GM20431 (cell line): ENCODE data around the gene MSI2.

Experiments used
- in situ Hi-C: fragments of 300-500 bp; cut with MseI, MboI; formaldehyde crosslinking; loops from one replicate; pipeline ENCODE4 v1.15.0; 2020; ENCODE audit warnings: low sequenced_read_pairs; ENCODE audit not compliant: unreplicated experiment

Gene MSI2

DNA sequence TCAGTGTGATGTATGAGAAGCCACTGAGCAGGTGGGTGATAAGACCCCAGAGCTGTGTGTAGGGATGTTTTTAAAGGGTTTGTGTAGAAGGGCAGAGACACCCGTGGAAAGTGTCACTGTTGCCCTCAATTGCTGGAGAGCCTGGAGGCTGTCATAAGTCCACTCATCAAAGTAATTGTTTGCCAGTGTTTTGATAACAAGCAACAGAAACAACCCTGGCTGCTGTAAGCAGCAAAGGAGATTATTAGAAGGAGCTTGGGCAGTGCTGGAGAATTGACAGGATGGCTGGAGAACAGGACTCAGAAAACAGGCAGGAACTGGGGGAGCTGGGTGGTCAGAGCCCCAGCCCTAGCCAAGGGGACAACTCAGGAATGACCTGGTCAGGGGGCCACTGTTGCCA, 369.2 kb downstream of the MSI2 start:
- in situ Hi-C loops, result no loop called here

DNA sequence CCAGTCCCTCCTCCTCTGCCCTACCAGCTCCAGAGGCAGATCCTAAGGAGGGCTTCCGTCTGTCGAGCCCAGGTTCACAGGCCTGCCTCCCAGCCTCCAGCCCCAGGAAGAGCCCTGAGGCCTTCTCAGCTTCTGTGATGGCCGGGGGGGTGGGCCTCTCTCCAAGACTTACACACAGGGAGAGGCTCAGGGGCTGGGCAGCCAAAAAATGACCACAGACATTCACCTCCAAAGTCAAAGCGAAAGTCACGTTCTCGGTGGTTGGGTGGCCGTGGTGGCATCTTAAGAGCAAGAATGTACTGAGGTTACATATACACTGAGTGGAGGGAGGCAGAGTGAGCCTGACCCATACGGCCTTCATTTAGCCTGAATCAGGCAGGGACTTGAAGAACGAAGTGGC, 369.6 kb downstream of the MSI2 start:
- in situ Hi-C loops, result no loop called here

DNA sequence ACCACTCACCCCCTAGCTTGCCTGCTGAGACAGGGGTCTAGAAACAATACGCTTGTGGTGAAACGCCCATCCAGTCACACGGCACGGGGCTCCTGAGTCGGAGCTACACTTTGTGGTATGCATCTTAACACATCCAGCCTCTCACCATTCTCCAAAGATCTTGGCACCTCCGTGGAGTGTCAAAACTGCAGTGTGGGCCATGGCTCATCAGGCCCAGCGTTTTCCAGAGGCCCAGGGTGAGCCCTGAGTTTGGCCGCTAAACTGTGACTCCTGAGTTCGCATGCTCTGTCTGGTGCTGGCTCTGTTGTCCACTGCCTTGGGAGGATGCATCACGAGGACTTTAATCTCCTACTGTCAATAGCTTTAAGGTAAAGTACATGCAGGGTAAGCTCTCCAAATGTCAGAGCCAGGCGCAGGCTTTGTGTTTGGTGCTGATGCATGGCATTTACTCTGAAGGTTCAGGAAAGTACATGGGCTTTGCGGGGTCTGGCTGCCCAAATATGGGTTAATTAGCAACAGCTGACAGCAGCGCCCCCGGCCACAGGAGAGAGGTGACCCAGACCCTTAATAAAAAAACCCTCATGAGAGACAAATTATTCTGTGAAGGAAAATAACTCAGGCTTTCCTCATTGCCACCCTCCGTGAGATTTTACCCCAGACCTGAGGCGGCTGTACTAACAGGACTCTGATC, 370.3 kb downstream of the MSI2 start:
- in situ Hi-C loops, result no loop called here

DNA sequence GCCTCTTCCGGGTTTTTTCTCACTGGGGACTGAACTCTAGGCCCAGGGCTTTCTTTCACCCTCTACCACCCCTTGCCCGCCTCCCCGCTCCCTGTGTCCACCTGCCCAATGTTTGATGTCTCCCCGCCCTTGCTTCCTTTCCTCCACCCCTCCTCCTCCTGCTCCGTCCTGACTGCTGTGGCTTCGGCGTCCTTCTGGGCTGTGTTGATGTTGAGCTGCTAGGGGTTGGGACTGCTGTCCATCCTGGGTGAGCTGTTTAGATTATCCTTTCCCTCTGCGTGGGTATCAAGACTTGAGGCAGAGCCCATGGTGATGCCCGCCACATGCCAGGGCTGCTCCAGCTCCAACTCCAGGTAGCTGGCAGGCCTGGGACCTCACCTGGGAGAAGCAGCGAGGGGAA, 371.3 kb downstream of the MSI2 start:
- in situ Hi-C loops, result no loop called here

DNA sequence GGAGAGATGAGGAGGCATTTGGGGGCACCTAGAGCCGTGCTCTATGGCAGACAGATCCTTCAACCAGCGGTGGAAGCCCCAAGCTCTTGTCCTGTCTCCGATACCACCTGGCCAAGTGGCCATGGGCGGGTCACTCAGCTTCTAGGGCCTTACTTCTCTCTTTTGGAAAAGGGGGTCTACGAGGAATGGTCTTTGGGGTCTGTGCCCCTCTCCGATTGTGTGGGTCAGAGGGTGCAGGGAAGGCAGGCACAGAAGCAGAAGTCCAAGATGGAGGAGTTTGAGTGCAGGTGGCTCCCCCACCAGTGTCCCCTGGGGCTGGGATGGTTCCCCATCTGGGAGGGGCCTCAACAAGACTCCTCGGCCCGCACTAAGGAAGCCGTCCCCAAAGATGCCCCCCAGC, 372.1 kb downstream of the MSI2 start:
- in situ Hi-C loops, result no loop called here

DNA sequence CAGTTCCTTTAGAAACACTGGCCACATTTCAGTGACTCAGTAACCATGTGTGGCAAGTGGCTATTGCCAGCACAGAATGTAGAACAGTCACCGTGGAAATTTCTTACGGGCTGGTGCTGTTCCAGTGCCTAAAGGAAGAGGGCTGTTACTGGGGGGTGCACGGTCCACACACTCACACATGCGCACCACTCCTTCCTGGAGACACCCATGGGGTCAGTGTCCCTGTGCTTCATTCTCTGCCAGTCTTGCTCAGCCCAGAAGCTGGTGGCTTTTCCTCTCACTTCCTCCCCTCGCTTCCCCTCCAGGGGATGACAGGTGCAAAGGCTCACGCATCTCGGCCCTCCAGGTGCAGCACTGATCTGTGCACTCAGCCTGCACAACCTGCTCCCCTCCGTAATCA, 373.1 kb downstream of the MSI2 start:
- in situ Hi-C loops, result no loop called here

DNA sequence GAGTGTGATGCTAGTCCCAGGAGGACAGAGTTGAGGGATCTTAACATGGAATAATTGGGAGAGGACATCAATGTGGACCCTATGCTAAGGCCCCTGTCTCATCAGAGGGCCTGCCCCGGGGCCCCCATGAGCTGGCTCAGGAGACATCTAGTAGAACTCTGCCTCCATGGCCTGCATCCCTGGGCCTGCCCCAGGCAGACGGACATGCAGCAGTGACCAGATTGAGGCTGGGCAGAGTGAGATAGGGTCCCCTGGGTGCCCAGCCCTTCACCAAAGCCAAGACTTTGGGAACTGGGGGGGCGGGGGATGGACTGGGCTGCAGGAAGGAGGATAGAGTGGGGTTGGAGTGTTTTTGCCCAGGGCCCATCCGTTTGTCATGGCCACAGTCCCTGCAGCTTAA, 373.6 kb downstream of the MSI2 start:
- in situ Hi-C loops, result no loop called here

DNA sequence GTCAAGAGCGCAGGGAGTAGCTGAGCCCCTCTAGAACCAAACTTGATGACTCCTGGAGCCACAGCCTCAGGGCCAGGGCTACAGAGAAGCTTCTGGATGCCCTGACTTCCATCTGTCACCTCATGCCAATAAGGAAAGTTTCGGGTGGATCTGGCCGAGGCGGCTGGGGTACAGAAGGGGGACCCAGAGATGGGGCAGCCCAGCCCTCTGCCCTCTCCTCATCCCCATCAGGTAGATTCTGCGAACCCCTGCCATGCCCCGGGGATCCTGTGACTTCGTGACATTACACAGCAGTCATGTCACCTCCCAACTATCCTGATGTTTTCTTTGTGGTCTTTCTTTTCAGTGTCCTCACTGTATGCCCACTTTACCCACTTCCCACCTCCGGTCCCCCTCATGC, 374.4 kb downstream of the MSI2 start:
- in situ Hi-C loops, result no loop called here

DNA sequence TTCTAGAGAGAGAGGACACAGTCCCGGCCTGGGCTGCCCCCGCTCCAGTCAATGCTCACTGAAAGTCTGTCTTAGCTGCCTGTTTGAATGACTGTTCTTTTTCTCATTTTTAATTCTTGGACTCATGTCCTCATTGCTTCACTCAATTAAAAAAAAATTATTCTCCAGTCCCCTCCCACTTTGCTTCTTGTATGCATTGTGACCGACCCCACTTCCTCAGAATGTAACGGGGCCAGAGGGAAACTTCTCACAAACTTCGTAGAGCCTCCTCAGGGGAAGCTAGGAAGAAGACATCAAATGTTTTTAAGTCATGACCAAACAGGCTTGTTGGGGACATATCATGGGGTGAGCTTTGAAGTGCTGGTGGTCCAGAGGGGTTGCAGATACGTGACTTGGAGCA, 375.5 kb downstream of the MSI2 start:
- in situ Hi-C loops, result no loop called here

DNA sequence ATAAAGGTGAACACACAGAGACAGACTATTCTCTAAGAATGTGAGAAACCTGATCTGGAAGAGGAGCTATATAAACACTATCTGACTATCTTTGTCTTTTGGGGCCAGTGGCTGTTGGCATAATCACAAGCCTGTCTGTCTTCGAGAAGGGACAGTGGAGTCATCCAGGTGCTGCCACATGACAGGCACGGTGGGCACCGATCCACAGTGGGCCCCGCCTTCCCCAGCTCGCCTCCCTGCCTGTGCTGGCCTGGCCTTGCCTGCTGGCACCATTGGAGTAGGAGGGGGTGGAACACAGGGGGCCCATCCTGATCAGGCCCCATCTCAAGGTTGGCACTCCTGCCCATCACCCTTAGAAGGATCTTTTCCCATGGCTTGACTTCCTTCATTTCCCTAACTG, 376.0 kb downstream of the MSI2 start:
- in situ Hi-C loops, result no loop called here

DNA sequence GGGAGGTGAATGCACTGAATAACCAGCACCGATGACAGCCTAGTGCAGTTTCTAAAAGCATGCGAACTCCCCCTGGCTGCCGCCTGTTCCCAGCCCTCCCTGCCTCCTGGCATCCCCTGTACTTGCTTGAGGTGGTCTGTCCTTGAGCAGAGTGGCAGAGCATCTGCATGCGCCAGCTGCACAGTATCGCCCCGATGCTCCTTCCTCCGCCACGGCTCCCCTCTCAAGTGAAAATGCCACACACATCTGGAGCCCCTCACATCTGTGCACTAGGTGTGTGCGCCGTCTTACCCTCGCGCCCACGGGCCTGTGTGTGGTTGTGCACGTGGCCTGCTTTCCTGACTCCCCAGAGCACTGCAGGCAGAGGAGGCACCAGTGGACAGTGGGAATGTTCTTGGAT, 376.9 kb downstream of the MSI2 start:
- in situ Hi-C loops, result no loop called here

DNA sequence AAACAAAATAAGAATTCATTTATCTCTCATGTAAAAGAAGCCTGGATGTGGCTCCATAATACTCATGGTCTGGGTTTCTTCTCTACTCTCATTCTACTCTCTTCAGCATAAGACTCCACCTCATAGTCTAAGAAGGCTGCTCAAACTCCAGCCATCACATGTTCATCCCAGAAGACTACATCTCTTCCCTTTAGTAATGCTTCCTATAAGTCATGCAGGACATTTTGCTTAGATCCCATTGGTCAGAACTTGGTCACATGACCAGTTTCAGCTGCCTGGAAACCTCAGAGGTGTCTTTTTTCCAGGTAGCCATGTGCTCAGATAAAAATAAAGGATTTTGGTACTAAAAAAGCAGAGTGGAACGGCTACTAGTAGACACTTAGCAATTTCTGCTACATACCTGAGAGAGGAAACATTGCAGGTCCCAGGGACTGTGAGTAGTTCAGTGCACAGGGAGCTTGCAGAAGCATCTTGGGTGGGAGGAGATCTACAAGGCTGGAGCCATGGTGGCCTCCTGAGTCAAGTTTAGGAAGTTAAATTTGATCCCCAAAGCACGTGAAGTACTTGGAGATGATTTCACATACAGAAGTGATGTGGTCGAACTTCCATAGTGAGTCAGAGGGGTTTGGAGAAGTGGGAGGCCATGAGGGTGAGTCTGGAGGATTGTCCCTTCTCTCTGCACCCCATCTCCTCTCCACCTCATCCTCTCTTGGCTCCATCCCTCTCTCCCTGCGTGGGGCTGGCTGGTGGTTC, 378.6 kb downstream of the MSI2 start:
- in situ Hi-C loops, result no loop called here

DNA sequence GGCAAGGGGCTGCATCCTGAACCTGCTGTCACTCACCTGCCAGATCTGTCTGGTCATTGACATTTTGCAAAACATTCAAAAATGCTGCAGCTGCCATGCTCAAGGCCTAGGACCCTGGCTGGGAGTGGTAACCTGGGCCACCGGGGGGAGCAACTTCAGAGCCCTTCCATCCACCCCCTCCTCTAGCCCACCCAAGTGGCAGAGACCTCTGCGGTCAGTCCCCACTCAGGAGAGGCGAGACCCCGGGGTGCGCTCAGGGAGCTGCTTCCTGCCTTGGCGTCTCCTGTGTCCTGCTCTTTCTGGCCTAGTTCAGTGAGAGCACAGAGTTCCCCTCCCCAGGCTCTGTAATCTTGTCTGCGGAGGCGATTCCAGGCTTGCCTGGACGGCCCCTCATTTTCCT, 380.0 kb downstream of the MSI2 start:
- in situ Hi-C loops, result no loop called here

DNA sequence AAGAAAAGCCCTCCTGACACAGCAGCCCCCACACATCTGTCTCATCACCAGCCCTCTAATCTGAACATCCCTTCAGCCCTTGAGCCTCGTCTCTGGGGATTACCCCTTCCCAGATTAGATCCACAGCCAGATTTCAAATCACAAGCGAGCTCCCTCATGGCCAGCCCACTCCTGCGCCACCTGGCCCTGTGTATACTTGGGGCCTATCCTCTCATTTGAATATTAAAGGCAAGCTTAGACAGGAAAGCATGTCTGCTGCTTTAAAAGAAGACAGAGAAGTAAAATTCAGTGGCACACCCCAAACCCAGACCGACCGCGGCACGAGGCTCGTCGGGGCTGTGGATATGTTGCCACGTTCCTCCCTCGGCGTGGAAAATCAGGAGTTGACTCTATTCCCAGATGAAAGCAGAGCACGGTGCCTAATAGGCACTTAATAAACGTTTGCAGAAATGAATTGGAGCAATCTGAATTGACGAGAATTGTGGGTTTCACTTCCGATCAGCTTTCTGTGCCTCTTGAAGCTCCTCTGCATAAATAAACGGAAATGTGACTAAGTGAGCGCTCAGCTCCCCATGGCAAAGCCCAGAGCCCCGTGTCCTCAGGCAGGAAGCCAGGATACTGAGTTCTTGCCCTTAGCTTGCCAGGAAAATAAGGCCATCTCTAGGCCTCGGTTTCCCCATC, 380.8 kb downstream of the MSI2 start:
- in situ Hi-C loops, result no loop called here

DNA sequence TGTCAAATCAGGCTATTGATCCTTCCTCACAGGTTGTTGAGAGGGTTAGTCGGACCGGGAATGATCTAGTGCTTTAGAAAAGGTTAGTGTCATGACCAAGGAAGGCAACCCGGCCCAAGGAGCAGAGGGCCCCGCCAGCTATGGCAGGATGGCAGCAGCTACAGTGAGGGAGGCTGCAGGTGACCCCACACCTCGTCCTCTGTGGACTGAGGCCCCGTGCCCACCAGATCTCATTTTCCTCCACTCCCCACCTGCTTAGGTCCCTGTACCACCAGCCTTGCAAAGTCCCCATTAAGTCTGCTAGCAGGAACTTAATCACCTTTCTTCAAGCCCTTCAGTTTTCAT, 381.3 kb downstream of the MSI2 start:
- in situ Hi-C loops, result no loop called here

DNA sequence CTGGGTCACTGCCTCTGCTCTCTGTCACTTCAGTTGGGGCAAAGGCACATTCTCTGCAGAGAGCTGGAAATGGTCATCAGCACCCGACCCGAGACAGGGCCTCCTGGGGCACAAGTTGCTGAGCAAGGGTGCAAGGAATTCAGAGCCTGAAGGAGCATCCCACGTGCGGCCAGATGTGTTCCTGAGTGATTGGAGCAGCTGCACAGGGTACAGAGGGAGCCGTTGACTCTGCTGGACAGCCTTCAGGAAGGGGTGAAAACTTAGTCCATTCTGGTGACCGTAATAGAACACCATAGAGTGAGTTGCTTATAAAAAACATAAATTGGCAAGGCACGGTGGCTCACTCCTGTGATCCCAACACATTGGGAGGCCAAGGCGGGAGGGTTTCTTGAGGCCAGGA, 382.0 kb downstream of the MSI2 start:
- in situ Hi-C loops, result no loop called here

DNA sequence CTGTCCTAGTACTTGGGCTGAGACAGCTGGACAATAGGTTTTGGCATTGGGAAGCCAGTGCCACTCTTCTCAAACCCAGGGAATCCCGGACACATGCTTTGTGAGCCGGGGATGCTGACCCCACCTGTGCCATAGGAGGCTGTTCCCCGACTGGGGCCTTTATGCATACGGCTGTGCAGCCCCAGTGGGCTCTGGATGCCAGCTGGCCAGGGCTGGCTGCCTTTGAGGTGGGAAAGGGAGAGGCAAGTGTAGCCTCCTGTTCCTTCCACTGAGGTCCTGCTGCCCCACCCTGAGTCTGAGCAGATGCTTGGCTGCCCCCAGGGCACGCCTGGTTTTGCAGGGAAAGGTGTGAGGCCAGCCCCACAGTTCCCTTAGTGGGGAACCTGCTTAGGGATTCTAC, 383.1 kb downstream of the MSI2 start:
- in situ Hi-C loops, result no loop called here

DNA sequence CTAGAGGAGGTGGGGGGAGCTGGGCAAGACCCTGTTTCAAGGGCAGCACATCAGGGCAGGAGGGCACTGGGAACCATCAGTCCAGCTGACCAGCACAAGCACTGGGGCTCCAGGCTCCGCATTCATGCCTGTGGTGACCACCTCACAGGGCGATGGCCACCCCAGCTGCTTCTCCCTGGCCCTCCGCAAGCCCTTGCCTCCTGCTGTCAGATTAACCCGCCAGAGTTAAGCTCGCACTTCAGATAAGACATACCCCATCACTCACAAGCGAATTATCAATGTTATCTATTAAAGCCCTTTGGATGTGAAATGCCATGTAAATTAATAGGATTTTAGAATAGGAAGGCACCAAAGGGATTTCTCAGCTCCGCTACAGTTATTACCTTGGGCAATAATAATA, 383.8 kb downstream of the MSI2 start:
- in situ Hi-C loops, result no loop called here

DNA sequence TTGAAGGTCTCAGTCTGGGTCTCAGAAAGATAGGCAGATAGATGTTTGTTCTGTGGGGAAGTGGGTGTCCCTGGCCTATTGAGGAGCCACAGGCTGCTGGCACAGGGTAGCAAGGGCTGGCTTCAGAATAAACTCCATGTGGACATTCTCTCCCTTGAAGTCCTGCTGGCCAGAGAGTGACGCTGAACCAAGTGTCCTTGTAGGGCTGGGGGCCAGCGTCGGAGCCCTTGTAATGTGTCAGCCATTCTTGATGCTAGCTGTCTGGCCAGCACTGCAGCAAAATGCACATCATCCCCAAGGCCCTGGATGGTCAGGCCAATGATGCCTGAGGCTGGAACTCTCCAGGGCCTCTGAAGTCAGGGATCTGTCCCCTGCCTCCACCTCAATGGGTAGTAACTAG, 385.4 kb downstream of the MSI2 start:
- in situ Hi-C loops, result no loop called here

DNA sequence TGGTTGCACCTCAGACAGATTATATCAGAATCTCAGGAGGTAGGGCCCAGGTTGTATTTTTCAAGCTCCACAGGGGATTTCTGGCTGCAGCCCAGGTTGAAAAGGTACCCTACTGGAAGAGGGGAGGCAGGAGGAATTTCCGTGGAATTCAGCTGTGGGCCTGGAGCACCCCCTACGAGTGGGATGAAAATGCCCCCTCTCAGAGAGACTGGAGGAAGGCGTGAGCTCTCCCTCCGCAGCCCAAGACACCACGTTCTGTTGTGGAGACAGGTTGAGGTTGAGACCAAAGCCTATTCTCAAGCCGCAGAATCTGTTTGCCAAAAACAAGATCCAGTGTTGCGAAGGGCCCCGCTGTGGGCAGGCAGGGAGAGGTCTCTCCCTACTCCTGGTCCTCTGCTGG, 386.7 kb downstream of the MSI2 start:
- in situ Hi-C loops, result no loop called here

DNA sequence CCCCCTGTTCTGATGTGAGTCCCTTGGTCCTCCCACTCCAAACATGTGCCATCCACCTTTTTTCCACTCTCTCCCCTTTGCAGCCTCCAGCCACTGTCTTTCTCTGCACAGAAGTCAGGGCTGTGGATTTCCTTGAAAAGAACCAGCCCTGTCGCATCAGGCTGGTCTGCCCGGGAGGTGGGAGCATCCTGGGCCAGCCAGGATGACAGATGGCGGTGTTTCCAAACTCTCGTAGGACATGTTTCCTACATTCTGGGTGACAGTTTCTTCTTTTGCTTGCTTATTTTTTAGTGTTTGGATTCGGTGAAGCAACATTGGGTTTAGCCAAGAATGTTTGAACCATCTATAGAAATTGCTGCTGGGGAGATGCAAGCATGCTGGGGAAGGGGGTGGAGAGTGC, 388.0 kb downstream of the MSI2 start:
- in situ Hi-C loops, result no loop called here
